HepG2 (cell line): ENCODE measurements around the gene UCN2. TPM values are rescaled to one million over a fixed set of nuclear protein-coding genes. Genes with fewer than 3 reads are reported as not detected.

Experiments used
- ATAD3A ChIP-seq: sonication (generic); formaldehyde crosslinking; IDR thresholded peaks from 2 replicates; pipeline ENCODE4 v1.4.0; 2020; ENCODE audit warnings: missing genetic modification reagents
- BHLHE40 ChIP-seq: IDR thresholded peaks from 2 replicates; pipeline ENCODE4 v1.6.1; 2011; ENCODE audit warnings: low read length, improper control_type of control experiment
- BRCA1 ChIP-seq: sonication (generic); formaldehyde crosslinking; IDR thresholded peaks from 2 replicates; pipeline ENCODE4 v1.4.0; 2020; ENCODE audit warnings: missing genetic modification reagents
- EED ChIP-seq: sonication (generic); formaldehyde crosslinking; IDR thresholded peaks from 2 replicates; pipeline ENCODE4 v1.5.0; 2020; ENCODE audit warnings: mild to moderate bottlenecking, missing genetic modification reagents
- ISX ChIP-seq: sonication (generic); formaldehyde crosslinking; conservative IDR thresholded peaks from 2 replicates; pipeline ENCODE4 v1.5.0; 2020; ENCODE audit warnings: missing genetic modification reagents
- KAT2B ChIP-seq: fragments of 150-350 bp; IDR thresholded peaks from 2 replicates; pipeline ENCODE4 v1.6.1; 2014; ENCODE audit warnings: low read depth, low read length, borderline replicate concordance
- KDM5B ChIP-seq: sonication (generic); formaldehyde crosslinking; IDR thresholded peaks from 2 replicates; pipeline ENCODE4 v1.4.0; 2020; ENCODE audit warnings: missing genetic modification reagents, mild to moderate bottlenecking, borderline replicate concordance
- SMC3 ChIP-seq: IDR thresholded peaks from 2 replicates; pipeline ENCODE4 v1.6.1; 2011; ENCODE audit warnings: low read length, improper control_type of control experiment
- TARDBP ChIP-seq: sonication (generic); formaldehyde crosslinking; IDR thresholded peaks from 2 replicates; pipeline ENCODE4 v1.8.0; 2022; ENCODE audit warnings: mild to moderate bottlenecking, missing genetic modification reagents
- U2AF1 ChIP-seq: fragments of 200-400 bp; formaldehyde crosslinking; optimal IDR thresholded peaks from 2 replicates; pipeline ENCODE3; 2017; ENCODE audit warnings: mild to moderate bottlenecking, low read depth, low read length
- ZEB1 ChIP-seq: IDR thresholded peaks from 2 replicates; pipeline ENCODE4 v1.6.1; 2012; ENCODE audit warnings: mild to moderate bottlenecking, low read depth, inconsistent platforms; ENCODE audit not compliant: insufficient replicate concordance
- ZNF17 ChIP-seq: sonication (generic); formaldehyde crosslinking; IDR thresholded peaks from 2 replicates; pipeline ENCODE4 v1.5.0; 2020; ENCODE audit warnings: mild to moderate bottlenecking, missing genetic modification reagents
- ZNF331 ChIP-seq: sonication (generic); formaldehyde crosslinking; IDR thresholded peaks from 2 replicates; pipeline ENCODE4 v1.4.0; 2020; ENCODE audit warnings: missing genetic modification reagents
- polyA plus RNA-seq, 8 experiments: library from polyadenylated mRNA; depleted of rRNA in 3 of 8; stranded (reverse) in 7 of 8; unstranded in 1 of 8; fragments of >200 nt; fragmentation: Illumina TruSeq in 4 of 8; extraction: Trizol in 4 of 8; gene quantifications; 2 replicates each; pipeline versions ENCODE4 v1.2.1 to v1.2.3, GENCODE V29; 2011 to 2016; ENCODE audit warnings: low read depth in 4 of 8, missing spikeins in 1 of 8, mixed read lengths in 1 of 8; ENCODE audit not compliant: insufficient read depth in 1 of 8
- total RNA-seq, 5 experiments: library from RNA; depleted of rRNA; stranded (reverse); fragments of >200 nt; fragmentation: Illumina TruSeq; extraction: Trizol; gene quantifications; 2 replicates each; pipeline ENCODE4 v1.2.3, GENCODE V29; 2016; ENCODE audit warnings: low read depth in 1 of 5
- TF ChIP-seq, protein P1 (sequence below): sonication (generic); formaldehyde crosslinking; IDR thresholded peaks from 2 replicates; pipeline ENCODE4 v1.8.0; 2022; ENCODE audit warnings: mild to moderate bottlenecking, missing genetic modification reagents; ENCODE audit not compliant: insufficient replicate concordance
- TF ChIP-seq, protein P2 (sequence below): sonication (generic); formaldehyde crosslinking; IDR thresholded peaks from 2 replicates; pipeline ENCODE4 v1.4.0; 2020; ENCODE audit warnings: mild to moderate bottlenecking, missing genetic modification reagents
- TF ChIP-seq, protein P3 (sequence below): sonication (generic); formaldehyde crosslinking; IDR thresholded peaks from 2 replicates; pipeline ENCODE4 v1.8.0; 2022; ENCODE audit warnings: low read depth, missing genetic modification reagents
- TF ChIP-seq, protein P4 (sequence below): sonication (generic); formaldehyde crosslinking; IDR thresholded peaks from 2 replicates; pipeline ENCODE4 v1.8.0; 2022; ENCODE audit warnings: missing genetic modification reagents, mild to moderate bottlenecking, moderate library complexity, borderline replicate concordance
- TF ChIP-seq, protein P5 (sequence below): IDR thresholded peaks from 2 replicates; pipeline ENCODE4 v1.6.1; 2016; ENCODE audit warnings: low read depth, missing genetic modification reagents, missing compliant biosample characterization

UCN2 gene
- total and polyA plus RNA-seq, 2 of the 13 experiments (the other 11 are each of a cell fraction or from before 2014, with no cell fraction given): 0.07 to 1.5 TPM

DNA sequence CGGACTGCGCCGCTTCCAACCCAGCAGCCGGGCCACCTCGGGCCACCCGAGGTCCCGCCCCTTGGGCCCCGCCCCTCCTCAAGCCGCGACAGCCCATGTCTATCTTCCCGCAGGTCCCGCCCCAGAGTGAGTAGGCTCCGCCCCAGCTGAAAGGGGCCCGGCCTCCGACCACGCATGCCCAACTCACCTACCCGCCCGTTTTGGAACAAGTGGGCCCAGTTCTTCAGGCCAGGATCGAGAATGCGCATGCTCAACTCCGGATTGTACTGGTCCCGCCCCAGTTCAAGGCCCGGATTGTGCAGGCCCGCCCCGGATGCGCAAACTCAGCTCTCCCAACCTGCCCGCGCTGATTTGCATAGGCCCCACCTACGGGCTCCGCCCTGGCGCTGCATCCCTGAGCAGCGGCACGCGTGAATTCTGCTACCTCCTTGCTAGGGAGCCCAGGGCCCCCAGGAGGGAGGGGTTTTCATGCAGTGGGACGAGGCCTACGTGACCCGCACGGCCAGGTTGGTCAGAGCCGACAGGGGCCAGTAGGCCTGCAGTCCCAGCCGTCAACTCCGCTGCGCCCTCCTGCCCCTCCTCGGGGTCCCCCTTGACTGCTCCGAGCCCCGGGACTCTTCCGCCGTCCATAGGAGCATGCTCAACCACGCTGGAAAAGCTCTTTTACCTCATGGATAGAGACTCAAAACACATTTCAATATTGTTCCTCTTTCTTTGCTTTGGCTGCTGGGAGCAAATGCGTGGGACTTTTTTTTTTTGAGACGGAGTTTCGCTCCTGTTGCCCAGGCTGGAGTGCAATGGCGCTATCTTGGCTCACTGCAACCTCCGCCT lies 6.6 kb downstream of the UCN2 start, which contains the start of gene PFKFB4 (continued):
- TF ChIP-seq, protein P1, sequence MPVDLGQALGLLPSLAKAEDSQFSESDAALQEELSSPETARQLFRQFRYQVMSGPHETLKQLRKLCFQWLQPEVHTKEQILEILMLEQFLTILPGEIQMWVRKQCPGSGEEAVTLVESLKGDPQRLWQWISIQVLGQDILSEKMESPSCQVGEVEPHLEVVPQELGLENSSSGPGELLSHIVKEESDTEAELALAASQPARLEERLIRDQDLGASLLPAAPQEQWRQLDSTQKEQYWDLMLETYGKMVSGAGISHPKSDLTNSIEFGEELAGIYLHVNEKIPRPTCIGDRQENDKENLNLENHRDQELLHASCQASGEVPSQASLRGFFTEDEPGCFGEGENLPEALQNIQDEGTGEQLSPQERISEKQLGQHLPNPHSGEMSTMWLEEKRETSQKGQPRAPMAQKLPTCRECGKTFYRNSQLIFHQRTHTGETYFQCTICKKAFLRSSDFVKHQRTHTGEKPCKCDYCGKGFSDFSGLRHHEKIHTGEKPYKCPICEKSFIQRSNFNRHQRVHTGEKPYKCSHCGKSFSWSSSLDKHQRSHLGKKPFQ: peak; percentile 70
- TF ChIP-seq, protein P2, sequence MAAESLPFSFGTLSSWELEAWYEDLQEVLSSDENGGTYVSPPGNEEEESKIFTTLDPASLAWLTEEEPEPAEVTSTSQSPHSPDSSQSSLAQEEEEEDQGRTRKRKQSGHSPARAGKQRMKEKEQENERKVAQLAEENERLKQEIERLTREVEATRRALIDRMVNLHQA (CRISPR knock-in tag): no peak
- TF ChIP-seq ZNF331: peak; percentile 79
- TF ChIP-seq TARDBP (CRISPR knock-in tag): peak; percentile 84
- TF ChIP-seq, protein P3, sequence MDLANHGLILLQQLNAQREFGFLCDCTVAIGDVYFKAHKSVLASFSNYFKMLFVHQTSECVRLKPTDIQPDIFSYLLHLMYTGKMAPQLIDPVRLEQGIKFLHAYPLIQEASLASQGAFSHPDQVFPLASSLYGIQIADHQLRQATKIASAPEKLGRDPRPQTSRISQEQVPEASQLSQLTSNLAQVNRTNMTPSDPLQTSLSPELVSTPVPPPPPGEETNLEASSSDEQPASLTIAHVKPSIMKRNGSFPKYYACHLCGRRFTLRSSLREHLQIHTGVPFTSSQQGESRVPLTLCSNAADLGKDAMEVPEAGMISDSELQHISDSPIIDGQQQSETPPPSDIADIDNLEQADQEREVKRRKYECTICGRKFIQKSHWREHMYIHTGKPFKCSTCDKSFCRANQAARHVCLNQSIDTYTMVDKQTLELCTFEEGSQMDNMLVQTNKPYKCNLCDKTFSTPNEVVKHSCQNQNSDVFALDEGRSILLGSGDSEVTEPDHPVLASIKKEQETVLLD (CRISPR knock-in tag): no peak
- no peak for TF ChIP-seq ZNF17
- TF ChIP-seq KDM5B (CRISPR knock-in tag): 0 out of 2 replicates have a peak, but pooled peaks have one; percentile 29
- no peak for TF ChIP-seq EED
- TF ChIP-seq BRCA1 (CRISPR knock-in tag): no peak
- TF ChIP-seq, protein P4, sequence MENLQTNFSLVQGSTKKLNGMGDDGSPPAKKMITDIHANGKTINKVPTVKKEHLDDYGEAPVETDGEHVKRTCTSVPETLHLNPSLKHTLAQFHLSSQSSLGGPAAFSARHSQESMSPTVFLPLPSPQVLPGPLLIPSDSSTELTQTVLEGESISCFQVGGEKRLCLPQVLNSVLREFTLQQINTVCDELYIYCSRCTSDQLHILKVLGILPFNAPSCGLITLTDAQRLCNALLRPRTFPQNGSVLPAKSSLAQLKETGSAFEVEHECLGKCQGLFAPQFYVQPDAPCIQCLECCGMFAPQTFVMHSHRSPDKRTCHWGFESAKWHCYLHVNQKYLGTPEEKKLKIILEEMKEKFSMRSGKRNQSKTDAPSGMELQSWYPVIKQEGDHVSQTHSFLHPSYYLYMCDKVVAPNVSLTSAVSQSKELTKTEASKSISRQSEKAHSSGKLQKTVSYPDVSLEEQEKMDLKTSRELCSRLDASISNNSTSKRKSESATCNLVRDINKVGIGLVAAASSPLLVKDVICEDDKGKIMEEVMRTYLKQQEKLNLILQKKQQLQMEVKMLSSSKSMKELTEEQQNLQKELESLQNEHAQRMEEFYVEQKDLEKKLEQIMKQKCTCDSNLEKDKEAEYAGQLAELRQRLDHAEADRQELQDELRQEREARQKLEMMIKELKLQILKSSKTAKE (CRISPR knock-in tag): peak; percentile 70; the same call in 1 of the 2 replicates
- TF ChIP-seq ZEB1: peak; percentile 26
- no peak for TF ChIP-seq KAT2B
- TF ChIP-seq, protein P5, sequence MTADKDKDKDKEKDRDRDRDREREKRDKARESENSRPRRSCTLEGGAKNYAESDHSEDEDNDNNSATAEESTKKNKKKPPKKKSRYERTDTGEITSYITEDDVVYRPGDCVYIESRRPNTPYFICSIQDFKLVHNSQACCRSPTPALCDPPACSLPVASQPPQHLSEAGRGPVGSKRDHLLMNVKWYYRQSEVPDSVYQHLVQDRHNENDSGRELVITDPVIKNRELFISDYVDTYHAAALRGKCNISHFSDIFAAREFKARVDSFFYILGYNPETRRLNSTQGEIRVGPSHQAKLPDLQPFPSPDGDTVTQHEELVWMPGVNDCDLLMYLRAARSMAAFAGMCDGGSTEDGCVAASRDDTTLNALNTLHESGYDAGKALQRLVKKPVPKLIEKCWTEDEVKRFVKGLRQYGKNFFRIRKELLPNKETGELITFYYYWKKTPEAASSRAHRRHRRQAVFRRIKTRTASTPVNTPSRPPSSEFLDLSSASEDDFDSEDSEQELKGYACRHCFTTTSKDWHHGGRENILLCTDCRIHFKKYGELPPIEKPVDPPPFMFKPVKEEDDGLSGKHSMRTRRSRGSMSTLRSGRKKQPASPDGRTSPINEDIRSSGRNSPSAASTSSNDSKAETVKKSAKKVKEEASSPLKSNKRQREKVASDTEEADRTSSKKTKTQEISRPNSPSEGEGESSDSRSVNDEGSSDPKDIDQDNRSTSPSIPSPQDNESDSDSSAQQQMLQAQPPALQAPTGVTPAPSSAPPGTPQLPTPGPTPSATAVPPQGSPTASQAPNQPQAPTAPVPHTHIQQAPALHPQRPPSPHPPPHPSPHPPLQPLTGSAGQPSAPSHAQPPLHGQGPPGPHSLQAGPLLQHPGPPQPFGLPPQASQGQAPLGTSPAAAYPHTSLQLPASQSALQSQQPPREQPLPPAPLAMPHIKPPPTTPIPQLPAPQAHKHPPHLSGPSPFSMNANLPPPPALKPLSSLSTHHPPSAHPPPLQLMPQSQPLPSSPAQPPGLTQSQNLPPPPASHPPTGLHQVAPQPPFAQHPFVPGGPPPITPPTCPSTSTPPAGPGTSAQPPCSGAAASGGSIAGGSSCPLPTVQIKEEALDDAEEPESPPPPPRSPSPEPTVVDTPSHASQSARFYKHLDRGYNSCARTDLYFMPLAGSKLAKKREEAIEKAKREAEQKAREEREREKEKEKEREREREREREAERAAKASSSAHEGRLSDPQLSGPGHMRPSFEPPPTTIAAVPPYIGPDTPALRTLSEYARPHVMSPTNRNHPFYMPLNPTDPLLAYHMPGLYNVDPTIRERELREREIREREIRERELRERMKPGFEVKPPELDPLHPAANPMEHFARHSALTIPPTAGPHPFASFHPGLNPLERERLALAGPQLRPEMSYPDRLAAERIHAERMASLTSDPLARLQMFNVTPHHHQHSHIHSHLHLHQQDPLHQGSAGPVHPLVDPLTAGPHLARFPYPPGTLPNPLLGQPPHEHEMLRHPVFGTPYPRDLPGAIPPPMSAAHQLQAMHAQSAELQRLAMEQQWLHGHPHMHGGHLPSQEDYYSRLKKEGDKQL (CRISPR knock-in tag): peak; percentile 51; the same call in 1 of the 2 replicates
- TF ChIP-seq U2AF1: no peak
- TF ChIP-seq ATAD3A (CRISPR knock-in tag): no peak
- TF ChIP-seq ISX: no peak
- TF ChIP-seq SMC3: no peak
- TF ChIP-seq BHLHE40: peak; percentile 87
